Measurements from ENCODE around the gene CCT7.

Gene CCT7

GRCh38 chr2:73258913-73259215, 24.8 kb downstream of the CCT7 start:
- TF ChIP-seq ATF2 (tag by site-specific recombination; IDR thresholded peaks at IDR 0.05; ENCODE audit: low read depth): no peak
- no peak for TF ChIP-seq ZNF555 (tag by site-specific recombination; conservative IDR thresholded peaks at IDR 0.05)
- no peak for TF ChIP-seq ZNF510 (tag by site-specific recombination; IDR thresholded peaks at IDR 0.05; ENCODE audit: insufficient replicate concordance)
- no peak for TF ChIP-seq ELK4 (IDR thresholded peaks at IDR 0.05; ENCODE audit: borderline replicate concordance, low read depth, low read length)
- no peak for TF ChIP-seq HOXC10 (CRISPR knock-in tag; IDR thresholded peaks at IDR 0.05)
- TF ChIP-seq ZNF280C (tag by site-specific recombination; IDR thresholded peaks at IDR 0.05): no peak
- no peak for TF ChIP-seq ZNF221 (tag by site-specific recombination; IDR thresholded peaks at IDR 0.05; ENCODE audit: borderline replicate concordance)
- no peak for TF ChIP-seq ZNF561 (tag by site-specific recombination; IDR thresholded peaks at IDR 0.05; ENCODE audit: borderline replicate concordance)
- TF ChIP-seq ZFP3 (tag by site-specific recombination; IDR thresholded peaks at IDR 0.05; ENCODE audit: low read depth): no peak
- TF ChIP-seq ZBTB11 (tag by site-specific recombination; conservative IDR thresholded peaks at IDR 0.05; ENCODE audit: low read depth): no peak
- TF ChIP-seq KLF1 (tag by site-specific recombination; IDR thresholded peaks at IDR 0.05): no peak
- TF ChIP-seq ZNF398 (tag by site-specific recombination; IDR thresholded peaks at IDR 0.05): no peak
- TF ChIP-seq ZNF324 (tag by site-specific recombination; IDR thresholded peaks at IDR 0.05): no peak
- TF ChIP-seq ZNF16 (tag by site-specific recombination; IDR thresholded peaks at IDR 0.05; ENCODE audit: low read depth): no peak
- TF ChIP-seq ZNF354C (tag by site-specific recombination; IDR thresholded peaks at IDR 0.05; ENCODE audit: borderline replicate concordance, low read depth): no peak
- TF ChIP-seq ZNF214 (tag by site-specific recombination; IDR thresholded peaks at IDR 0.05; ENCODE audit: borderline replicate concordance): no peak
- TF ChIP-seq ZNF433 (tag by site-specific recombination; IDR thresholded peaks at IDR 0.05; ENCODE audit: low read depth): no peak
- TF ChIP-seq KLF17 (tag by site-specific recombination; IDR thresholded peaks at IDR 0.05): no peak
- no peak for TF ChIP-seq TCF7L2 (IDR thresholded peaks at IDR 0.05; ENCODE audit: borderline replicate concordance, low read depth, low read length)
- ChIA-PET POLR2A (no interaction called here), CTCF (interaction anchor here (1.1 to 1.4 kb wide), 3 partner anchors 9 to 367 kb away, joined by 3 to 4 read pairs (median 3); no protein-coding TSS in a partner anchor)
- Histone ChIP-seq H3K36me3 (ENCODE audit: control insufficient read depth in 2 of 2, insufficient read depth in 1 of 2, low read length in 2 of 2) (peaks cover 4 to 48% of the 10 kb centered on the region in 2 experiments; a peak in 2 of 3 replicates), H3K27ac (ENCODE audit: extremely low read depth, low read depth, low read length) (no peak overlapping the region), H3K4me3 (ENCODE audit: low read depth, low read length) (no peak overlapping the region), H3K9me3 (ENCODE audit: control insufficient read depth, insufficient read depth, low read depth, low read length) (no peaks in the 10 kb centered on the region), H3K4me1 (ENCODE audit: control insufficient read depth, insufficient read depth, low read length) (no peaks in the 10 kb centered on the region)

Measured in HEK293 (cell line).